ENCODE data around the gene BAZ2A.
"Not testable (repeated sequence)": the region's sequence is repeated elsewhere in the genome, so short reads cannot be mapped to it uniquely, and the experiment has no call there.

The BAZ2A gene

DNA sequence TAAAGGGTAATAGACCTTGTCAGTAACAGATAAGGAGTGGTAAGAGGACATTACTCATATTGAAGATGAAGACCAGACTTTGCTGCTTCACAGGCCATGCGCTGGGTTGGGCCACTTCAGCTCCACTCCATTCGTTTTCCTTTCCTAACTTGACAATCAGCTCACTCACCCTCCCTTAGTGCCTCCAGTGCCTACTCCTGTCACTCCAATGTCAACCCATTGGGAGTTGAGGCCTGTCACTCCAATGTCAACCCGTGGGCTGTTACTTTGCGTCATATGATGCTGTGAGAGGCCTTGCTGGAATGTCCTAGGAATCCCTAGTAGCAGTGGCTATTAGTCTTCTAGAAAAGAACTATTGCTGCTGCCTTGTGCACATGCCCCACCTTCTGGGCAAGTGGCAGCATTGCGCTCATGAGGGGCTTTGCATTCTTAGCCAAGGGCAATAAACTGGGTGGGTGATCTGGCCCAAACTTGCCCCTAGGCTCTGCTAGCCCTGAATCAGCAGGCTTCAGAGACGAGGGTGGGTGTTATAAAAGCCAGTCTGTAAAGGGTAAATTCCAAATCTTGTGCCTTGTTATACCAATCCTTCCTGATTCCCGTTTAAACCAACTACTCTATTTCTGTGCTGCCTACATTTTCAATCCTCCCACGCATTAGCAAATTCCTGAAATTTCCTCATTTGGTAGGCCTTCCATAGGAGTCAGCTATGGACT, 36.1 kb downstream of the BAZ2A start:
- DNase-seq: peak; percentile 56 to 73

DNA sequence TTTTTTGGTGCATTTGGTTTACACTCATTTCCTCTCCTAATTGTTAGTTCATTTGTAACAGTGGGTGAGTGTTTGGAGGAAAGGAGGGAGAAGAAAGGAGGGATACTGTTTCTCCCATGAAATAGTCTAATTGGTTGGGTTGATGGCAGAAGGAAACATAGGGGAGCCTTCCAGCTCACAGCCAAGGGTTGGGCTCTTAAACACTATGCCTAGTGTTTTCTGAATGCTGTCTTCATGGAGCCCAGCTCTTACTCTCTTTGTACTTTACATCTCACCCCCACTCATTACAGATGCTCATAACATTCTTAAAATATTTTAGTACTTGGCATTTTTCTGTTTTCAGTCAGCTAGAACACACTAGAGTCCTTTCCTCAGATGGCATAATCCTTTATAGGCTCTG, 38.2 kb downstream of the BAZ2A start:
- no peak for DNase-seq

DNA sequence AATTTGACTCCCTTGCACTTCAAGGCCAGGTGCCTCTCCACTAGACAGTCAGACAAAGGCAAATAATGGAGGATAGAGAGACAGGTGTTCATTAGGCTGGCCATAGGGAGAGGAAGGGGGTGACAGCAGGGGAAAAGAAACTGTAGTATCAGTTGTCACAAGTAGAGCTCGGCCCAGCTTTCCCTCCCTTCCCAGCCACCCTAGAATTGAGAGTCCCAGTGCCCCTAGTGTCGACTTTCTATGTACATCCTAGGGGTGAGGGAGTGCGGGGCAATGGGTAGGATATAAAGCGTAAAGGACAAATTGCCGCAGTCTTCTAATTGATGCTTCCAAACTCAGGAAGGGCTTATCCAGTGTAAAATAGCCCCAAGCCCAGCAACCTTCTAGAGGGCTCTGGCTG, 39.0 kb downstream of the BAZ2A start:
- DNase-seq: no peak

DNA sequence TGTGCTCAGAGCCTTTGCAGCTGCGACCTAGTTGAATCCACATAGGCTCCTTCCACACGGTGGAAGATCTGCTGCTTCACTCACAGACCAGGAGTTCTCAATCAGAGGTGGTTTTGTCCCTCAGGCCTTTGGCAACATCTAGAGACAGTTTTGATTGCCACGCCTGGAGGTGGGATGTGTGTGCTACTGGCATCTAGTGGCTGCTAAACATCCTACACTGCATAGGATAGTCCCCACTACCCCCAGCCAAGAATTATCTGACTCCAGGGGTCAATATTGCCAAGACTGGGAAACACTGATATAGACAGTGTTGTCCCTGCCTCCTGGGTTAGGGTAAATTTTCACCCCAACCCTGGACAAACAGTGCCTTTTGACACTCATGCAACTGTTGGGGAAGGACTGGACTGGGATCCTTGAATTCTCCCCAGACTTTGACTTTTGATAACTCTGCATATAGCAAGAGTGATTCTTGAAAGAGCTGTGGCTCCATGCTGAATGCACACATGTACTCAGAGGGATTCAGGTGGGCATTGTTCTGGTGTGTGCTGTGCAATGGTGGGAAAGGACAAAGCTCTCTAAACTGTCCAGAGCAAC, 39.8 kb downstream of the BAZ2A start:
- DNase-seq: no peak

DNA sequence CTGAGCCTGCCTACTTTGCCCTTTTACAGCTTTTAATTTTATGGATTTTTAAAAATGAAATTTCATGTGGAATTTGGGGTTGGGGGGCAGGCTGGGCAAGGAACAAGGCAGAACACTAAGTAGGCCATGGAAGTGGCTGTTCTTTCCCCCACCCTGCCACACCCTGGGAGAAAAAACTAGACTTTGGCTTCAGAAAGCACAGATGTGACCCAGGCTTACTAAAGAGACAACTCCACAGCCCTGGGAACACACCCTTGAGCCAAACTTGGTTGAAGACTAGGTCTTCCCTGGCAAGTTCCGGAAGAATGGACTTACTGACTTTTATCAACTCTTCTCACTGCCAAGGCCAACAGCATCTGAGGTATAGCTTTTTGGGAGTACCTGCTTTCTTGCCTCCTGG, 40.3 kb downstream of the BAZ2A start:
- DNase-seq: no peak

DNA sequence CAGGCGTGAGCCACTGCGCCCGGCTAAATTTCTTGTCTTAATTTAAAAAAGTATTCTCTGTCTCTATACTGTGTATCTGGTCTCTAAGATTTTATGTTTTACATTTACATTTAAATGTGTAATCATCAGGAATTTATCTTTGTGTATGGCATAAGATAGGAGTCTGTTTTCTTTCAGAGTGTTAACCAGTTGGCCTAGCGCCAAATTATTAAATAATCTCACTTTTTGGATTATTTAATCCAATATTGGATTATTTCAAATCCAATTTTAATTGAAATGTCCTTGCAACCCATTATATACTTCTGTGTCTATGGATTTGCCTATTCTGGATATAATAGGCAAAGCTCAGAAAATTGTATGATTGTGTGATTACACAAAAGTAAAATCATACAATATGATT, 45.0 kb downstream of the BAZ2A start:
- DNase-seq: no peak

DNA sequence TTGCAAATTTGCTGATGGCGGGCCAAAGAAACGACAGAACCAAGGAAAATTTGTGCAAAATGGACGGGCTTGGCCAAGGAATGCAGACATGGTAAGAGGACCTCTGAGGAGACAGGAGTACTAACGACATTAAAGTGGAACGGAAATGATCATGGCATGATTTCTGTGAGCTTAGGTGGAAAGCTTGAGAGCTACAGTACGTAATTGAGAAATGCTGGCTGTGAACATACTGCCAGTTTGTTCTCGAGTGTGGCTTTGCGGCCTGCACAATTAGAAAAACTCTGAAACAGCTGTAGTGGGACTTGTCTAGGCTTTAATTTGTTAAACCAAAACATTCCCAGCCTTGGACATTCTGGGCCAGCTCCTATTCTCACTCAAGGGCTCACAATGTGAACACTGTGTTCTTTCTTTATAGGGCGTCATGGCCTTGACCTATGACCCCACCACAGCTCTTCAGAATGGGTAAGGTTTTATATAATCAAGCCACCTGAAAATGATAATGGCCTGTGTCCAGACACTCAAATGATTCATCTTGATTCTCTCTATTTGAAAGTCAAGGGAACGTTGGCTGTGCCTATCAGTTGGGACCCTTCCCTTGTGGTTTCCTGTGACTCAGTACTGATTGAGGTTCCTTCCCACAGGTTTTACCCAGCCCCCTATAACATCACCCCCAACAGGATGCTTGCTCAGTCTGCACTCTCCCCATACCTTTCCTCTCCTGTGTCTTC, 48.5 kb downstream of the BAZ2A start:
- peak in 1 of 2 experiments; percentile 53 for DNase-seq

DNA sequence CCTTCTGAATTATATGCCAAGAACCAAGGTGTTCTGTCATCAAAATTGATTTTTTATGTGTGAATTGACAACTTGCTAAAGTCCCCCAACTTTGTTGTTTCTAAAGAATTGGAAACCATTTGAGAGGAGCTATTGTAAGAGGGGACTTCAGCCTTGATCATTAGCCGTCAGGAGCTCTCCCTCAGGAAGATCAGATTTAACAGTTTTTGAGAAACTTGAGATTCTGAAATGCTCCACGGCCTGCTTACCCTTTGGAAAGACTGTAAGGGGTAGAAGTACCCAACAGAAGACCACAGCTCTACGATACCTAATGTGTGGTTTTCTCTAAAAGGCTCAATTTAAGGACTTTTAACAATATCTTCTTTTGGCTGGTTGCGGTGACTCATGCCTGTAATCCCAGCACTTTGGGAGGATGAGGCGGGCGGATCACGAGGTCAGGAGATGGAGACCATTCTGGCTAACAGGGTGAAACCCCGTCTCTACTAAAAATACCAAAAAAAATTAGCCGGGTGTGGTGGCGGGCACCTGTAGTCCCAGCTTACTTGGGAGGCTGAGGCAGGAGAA, 51.1 kb downstream of the BAZ2A start:
- DNase-seq: no peak

DNA sequence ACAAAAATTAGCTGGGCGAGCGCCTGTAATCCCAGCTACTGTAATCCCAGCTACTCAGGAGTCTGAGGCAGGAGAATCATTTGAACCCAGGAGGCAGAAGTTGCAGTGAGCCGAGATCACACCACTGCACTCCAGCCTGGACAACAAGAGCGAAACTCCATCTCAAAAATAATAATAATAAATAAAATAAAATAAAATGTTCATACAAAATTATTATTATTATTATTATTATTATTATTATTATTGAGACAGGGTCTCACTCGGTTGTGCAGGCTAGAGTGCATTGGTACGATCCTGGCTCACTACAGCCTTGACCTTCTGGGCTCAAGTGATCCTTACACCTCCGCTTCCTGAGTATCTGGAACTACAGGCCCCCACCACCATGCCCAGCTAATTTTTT, 52.9 kb downstream of the BAZ2A start:
- DNase-seq: not testable (repeated sequence)

DNA sequence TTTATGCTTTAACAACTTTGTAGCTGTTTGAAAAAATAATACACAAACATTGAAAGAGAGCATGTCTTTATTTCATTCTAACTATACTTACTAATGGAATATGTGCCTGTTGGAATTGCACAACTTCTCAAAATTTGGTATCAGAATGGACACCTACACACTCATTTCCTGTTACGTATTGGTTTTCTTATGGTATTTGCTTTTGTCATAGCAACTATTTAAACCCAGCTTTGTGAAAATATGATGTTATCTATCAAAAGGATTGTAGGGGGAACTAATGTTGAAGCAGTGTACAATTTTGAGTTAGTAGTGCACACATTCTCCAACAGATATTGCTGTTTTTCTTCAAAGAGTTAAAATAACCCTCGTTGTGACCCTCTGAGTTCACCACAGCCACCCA, 55.9 kb downstream of the BAZ2A start:
- DNase-seq: no peak

DNA sequence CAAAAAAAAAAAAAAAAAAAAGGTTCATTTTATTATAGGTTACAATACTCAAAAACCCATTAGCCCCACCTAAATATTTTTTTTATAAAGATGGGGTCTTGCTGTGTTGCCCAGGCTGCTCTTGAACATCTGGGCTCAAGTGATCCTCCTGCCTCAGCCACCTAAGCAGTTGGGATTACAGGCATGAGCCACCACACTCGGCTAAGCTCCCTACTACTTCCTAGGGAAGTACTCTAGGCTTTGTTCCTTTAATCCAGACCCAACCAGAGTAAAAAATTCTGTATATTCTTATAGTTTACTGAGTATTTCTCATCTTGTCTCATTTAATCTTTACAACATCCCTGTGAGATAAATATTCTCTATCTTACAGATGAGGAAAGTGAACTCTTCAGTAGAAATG, 57.8 kb downstream of the BAZ2A start:
- no peak for DNase-seq

DNA sequence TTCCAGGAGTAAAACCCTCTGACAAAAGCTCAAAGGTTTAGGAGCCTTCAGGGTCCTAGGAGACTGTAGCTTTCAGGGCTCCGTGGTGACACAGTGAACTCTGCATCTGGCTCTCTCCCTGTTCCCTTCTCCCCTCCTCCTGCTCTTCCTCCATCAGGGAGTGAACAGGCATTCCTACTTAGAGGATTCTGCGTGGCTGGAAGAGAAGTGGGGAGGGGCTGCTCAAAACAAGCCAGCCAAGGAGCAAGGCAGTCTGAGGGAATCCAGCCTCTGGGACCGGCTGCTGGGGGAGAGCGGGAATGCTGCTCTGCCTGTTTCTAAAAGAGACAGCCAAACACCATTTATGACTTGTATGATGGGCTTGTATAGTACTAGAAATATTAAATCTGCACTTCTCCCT, 59.0 kb downstream of the BAZ2A start:
- no peak for DNase-seq

DNA sequence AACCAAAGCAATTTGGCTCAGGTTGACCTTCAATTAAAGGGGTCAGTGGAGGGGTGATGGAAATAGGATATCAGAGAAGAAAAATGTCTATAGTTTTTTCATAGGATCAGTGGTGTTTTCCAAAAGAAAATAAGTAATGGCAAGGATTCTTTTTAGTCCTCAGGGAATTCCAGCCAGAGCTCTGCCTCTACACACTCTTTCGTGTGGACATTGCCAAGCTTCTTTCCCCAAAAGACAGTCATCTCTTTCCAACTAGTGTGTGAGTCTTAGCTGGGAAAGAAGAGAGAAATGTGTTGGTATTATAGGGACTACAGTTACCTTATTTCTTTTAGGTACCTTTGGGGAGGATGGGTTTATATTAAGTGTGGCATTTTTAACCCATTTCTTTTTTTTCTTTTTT, 62.0 kb downstream of the BAZ2A start:
- no peak for DNase-seq

DNA sequence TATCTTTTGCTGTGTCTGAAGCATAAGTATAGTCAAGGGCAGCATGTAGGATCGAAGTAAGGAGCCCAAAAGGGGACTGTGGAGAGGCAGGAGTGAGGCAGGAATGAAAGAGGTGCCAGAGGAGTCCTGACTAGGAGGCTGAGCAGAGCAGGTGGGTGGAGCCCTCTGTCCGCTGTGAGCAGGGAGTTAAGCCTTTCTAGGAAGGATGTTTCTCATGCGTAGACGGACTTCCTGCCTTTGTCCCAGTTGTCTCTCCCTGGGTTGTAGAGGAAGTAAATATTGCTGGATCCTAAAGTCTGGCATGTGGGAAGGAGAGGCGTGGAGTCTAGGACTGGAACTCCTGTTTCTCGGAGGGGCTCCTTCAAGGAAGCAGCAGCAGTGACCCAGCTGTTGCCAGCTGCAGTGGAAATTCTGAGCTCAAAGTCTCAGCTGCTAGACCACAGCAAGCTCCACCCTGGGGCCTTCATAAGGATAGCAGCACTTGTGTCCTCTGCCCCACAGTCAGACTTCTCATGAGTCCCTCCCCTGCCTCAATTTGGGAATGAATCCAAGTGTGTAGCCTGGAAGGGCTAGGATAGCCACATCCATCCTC, 64.5 kb downstream of the BAZ2A start:
- DNase-seq: peak; percentile 41 to 80

DNA sequence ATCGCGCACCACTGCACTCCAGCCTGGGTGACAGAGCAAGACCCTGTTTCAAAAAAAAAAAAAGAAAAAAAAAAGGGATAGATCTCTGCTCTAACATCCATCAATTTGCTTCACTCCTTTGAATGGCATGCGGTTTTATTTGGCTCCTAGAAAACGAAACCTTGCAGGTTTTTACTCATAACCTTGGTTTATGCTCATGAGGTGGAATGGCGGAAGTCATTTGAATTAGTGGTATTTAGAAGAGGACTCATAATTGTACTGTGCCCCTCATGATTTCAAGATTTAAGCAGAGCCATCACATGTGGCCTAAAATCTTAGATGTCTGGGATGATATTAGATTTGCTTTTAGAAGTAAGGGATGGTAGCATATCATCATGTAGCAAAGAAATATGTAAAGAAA, 79.1 kb downstream of the BAZ2A start:
- no peak for DNase-seq

DNA sequence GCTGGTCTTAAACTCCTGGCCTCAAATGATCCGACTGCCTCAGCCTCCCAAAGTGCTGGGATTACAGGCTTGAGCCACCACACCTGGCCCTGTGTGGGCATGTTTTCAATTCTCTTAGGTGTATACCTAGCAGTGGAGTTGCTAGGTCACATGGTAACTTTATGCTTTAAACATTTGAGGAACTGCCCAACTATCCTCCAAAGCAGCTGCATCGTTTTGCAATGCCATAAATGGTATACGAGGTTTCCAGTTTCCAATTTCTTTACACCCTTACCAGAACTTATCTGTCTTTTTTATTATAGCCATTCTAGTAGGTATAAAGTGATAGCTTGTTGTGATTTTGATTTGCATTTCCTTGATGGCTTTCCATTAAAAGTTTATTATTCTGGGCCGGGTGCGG, 83.4 kb downstream of the BAZ2A start:
- no peak for DNase-seq
